ENCODE results near the gene TNFAIP2. TPM values are rescaled to one million over a fixed set of nuclear protein-coding genes. Genes with fewer than 3 reads are reported as not detected.

TNFAIP2 gene
- total RNA-seq, 1 experiment from 2014 or later, result not detected

DNA sequence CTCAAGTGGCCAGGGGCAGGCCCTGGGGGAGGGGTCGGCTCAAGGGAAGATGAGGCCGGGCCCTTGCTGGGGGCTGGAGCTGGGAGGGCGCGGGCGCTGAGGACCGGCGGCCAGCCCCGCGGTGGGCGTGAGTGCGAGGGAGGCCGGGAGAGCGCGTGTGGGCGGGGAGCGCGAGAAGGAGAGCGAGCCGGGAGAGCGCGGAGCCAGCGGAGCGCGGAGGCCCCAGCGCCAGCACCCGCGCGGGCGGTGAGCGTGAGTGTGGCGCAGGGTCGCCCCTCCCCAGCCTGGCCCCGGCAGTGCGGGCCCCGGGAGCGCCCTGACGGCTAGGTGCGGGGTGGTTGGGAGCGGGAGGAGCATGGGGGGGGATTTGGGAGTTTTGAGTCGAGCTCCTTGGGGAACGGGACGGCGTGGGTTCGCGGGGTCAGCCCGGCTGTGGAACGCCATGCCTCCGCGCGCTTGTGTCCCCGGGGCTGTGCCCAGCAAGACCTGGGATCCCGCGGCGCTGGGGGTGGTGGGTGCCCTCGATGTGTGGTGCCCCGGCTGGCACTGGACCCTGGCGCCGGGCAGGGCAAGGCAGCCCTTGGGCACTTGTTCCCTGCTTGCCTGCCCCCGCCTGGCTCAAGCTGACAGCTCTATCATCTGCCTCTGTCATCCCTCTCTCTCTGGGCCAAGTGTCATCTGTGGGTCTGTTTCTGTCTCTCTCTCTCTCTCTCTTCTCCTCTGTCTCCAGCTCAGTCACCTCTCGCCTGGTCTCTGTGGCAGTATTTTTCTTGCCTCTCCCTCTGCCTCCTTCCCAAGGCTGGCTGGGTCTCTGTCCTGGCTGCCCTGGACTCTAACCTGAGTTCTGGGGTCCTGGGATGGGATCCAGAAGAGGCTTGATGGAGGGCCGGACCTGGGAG is 39.0 kb upstream of the TNFAIP2 start, which contains the start of gene LBHD2:
Gene LBHD2 (plus strand): TSS at position 190 of the 899 bp plus-strand sequence. CDS start 1,803 bp downstream, outside the sequence.
- no peak within 1 kb of the TSS for H3K4me3 ChIP-seq (ENCODE audit: low read length)
- H3K4me1 ChIP-seq (ENCODE audit: low read length), result peaks cover 5% of the 10 kb centered on the region
- no peaks in the 10 kb centered on the region for H4K20me1 ChIP-seq (ENCODE audit: insufficient read depth, low read depth, low read length)
- no peaks in the 10 kb centered on the region for H3K36me3 ChIP-seq (ENCODE audit: insufficient read depth, low read length)
- no peaks in the 10 kb centered on the region for H3K79me2 ChIP-seq (ENCODE audit: low read length)
- H3K9me2 ChIP-seq (replicated peaks; ENCODE audit: insufficient read depth, low read length), result no peaks in the 10 kb centered on the region
- no peaks in the 10 kb centered on the region for H3K9me3 ChIP-seq (ENCODE audit: low read length)
- no peak within 1 kb of the TSS for H3K27ac ChIP-seq (ENCODE audit: low read length)
- no peak within 1 kb of the TSS for H2AFZ ChIP-seq (ENCODE audit: low read length)
- no peak within 1 kb of the TSS for H3K4me2 ChIP-seq (ENCODE audit: low read depth, low read length, poor library complexity, severe bottlenecking)
- no peaks in the 10 kb centered on the region for H3K27me3 ChIP-seq (ENCODE audit: low read length)
- no peak for DNase-seq
- no peak within 1 kb of the TSS for H3K9ac ChIP-seq (ENCODE audit: low read length)

GRCh38 chr14:103085106-103086091 is 37.9 kb upstream of the TNFAIP2 start:
- Histone ChIP-seq H3K79me2 (ENCODE audit: low read length) (no peaks in the 10 kb centered on the region), H3K4me3 (ENCODE audit: low read length) (no peak overlapping the region), H3K9me3 (ENCODE audit: low read length) (no peaks in the 10 kb centered on the region), H3K36me3 (ENCODE audit: insufficient read depth, low read length) (no peaks in the 10 kb centered on the region), H4K20me1 (ENCODE audit: insufficient read depth, low read depth, low read length) (no peaks in the 10 kb centered on the region), H3K4me1 (ENCODE audit: low read length) (peaks cover 6% of the 10 kb centered on the region), H2AFZ (ENCODE audit: low read length) (no peak overlapping the region), H3K27me3 (ENCODE audit: low read length) (no peaks in the 10 kb centered on the region), H3K9me2 (replicated peaks; ENCODE audit: insufficient read depth, low read length) (no peaks in the 10 kb centered on the region), H3K9ac (ENCODE audit: low read length) (no peak overlapping the region), H3K27ac (ENCODE audit: low read length) (no peak overlapping the region), H3K4me2 (ENCODE audit: low read depth, low read length, poor library complexity, severe bottlenecking) (no peak overlapping the region)
- DNase-seq, result no peak

GRCh38 chr14:103086771-103087342 is 36.4 kb upstream of the TNFAIP2 start:
- Histone ChIP-seq H3K79me2 (ENCODE audit: low read length) (no peaks in the 10 kb centered on the region), H3K4me3 (ENCODE audit: low read length) (no peak overlapping the region), H3K36me3 (ENCODE audit: insufficient read depth, low read length) (no peaks in the 10 kb centered on the region), H3K9ac (ENCODE audit: low read length) (no peak overlapping the region), H3K9me2 (replicated peaks; ENCODE audit: insufficient read depth, low read length) (no peaks in the 10 kb centered on the region), H3K4me1 (ENCODE audit: low read length) (peaks cover 15% of the 10 kb centered on the region), H3K4me2 (ENCODE audit: low read depth, low read length, poor library complexity, severe bottlenecking) (no peak overlapping the region), H3K9me3 (ENCODE audit: low read length) (no peaks in the 10 kb centered on the region), H2AFZ (ENCODE audit: low read length) (no peak overlapping the region), H3K27me3 (ENCODE audit: low read length) (no peaks in the 10 kb centered on the region; the same call in 1 of the 2 replicates), H3K27ac (ENCODE audit: low read length) (no peak overlapping the region), H4K20me1 (ENCODE audit: insufficient read depth, low read depth, low read length) (no peaks in the 10 kb centered on the region)
- DNase-seq, result no peak

DNA sequence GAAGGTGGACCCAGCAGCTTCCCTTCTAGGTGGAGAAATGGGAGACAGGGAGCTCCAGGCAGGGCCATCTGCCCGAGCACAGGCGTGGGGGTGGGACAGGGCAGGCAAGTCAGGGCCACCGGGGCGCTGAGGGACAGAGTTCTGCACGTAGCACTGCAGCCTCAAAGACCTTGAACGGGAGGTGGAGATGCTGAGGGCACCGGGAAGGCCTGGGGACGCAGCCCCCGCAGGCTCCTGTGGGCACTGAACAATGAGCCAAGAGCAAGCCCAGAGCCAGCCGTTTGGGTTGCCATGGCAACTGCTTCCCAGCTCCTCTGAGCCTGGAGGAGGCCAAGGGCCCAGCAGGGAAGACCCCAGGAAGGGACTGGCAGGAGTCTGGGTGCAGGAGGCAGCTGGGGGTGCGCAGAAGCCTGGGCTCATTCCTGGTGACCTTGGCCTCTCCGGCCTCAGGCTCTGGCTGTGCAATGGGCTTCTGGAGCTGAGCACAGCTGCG is 35.9 kb upstream of the TNFAIP2 start:
- H3K9me2 ChIP-seq (replicated peaks; ENCODE audit: insufficient read depth, low read length), result no peaks in the 10 kb centered on the region
- no peaks in the 10 kb centered on the region for H3K79me2 ChIP-seq (ENCODE audit: low read length)
- no peaks in the 10 kb centered on the region; the same call in 1 of the 2 replicates for H3K27me3 ChIP-seq (ENCODE audit: low read length)

DNA sequence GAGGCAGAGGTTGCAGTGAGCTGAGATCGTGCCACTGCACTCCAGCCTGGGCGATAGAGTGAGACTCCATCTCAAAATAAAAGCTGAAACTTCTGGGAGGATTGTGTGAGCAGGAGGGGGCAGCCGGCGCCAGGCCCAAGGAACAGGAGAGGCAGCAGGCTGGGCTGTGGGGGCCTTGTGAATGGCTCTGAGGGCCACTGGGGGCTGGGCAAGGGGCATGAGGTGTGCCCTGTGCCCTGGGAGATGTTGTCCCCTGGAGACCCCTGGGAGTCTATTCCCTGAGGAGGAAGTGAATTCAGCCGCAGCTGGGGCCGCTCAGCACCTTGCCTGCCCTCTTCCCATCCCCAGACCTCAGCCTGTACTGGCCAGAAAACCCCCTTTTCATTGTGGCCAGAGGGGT is 34.3 kb upstream of the TNFAIP2 start:
- Histone ChIP-seq H3K4me3 (ENCODE audit: low read length) (no peak overlapping the region), H2AFZ (ENCODE audit: low read length) (no peak overlapping the region), H4K20me1 (ENCODE audit: insufficient read depth, low read depth, low read length) (no peaks in the 10 kb centered on the region), H3K9me3 (ENCODE audit: low read length) (no peaks in the 10 kb centered on the region), H3K79me2 (ENCODE audit: low read length) (no peaks in the 10 kb centered on the region), H3K27ac (ENCODE audit: low read length) (no peak overlapping the region), H3K9me2 (replicated peaks; ENCODE audit: insufficient read depth, low read length) (no peaks in the 10 kb centered on the region), H3K27me3 (ENCODE audit: low read length) (no peaks in the 10 kb centered on the region; the same call in 1 of the 2 replicates), H3K9ac (ENCODE audit: low read length) (no peak overlapping the region), H3K4me1 (ENCODE audit: low read length) (peaks cover 16% of the 10 kb centered on the region), H3K36me3 (ENCODE audit: insufficient read depth, low read length) (no peaks in the 10 kb centered on the region), H3K4me2 (ENCODE audit: low read depth, low read length, poor library complexity, severe bottlenecking) (no peak overlapping the region)
- no peak for DNase-seq

More for the DNA sequence above, 35.9 kb upstream of the TNFAIP2 start:
- no peak for DNase-seq
- Histone ChIP-seq H4K20me1 (ENCODE audit: insufficient read depth, low read depth, low read length) (no peaks in the 10 kb centered on the region), H3K9ac (ENCODE audit: low read length) (no peak overlapping the region), H3K4me1 (ENCODE audit: low read length) (peaks cover 16% of the 10 kb centered on the region), H2AFZ (ENCODE audit: low read length) (no peak overlapping the region), H3K9me3 (ENCODE audit: low read length) (no peaks in the 10 kb centered on the region), H3K4me3 (ENCODE audit: low read length) (no peak overlapping the region), H3K4me2 (ENCODE audit: low read depth, low read length, poor library complexity, severe bottlenecking) (no peak overlapping the region), H3K36me3 (ENCODE audit: insufficient read depth, low read length) (no peaks in the 10 kb centered on the region), H3K27ac (ENCODE audit: low read length) (no peak overlapping the region)

DNA sequence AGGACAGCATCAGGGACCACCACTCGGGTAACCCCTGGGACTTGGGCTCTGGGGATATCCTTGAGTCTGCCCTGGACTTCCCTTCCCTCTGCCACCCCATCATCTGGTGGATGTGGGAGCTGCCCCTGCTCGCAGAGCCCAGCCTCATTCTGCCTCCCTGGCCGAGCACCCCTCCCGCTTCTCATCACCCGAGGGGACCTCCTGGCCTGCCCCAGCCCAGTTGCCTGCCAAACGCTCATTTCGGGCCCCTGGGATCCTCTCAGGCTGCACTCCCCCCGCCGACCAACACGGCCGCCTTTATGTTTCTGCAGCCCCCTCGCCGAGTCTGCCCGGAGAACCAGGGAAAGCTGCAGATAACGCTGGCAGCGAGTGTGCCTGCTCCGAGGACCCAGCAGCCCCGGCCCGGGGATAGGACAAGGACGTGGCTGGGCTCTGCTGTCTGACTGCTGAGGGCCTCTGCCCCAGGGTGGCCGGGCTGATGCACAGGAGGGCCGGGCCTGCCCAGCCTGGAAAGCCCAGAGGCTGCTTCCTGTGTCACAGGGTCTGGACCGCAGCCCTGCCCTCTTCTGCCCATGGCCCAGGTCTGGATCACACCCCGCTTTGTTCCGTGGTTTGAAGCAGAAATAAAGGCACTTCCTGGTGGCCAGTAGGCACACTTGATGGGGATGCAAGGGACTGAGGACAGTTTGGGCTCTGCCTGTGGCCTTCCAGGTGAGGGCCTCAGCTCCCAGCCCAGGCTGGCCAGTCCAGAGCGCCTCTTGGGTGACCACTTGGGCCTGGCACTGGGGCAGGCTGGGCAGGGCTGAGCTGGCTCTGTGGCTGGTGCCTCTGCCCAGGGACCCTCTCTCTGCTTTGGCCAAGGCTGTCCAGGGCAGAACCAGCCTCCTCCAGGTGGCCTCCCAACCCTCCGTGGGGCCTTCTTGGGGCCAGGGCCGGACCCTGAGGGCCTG is 33.6 kb upstream of the TNFAIP2 start:
- H3K9me2 ChIP-seq (replicated peaks; ENCODE audit: insufficient read depth, low read length), result no peaks in the 10 kb centered on the region
- peaks cover 16% of the 10 kb centered on the region for H3K4me1 ChIP-seq (ENCODE audit: low read length)

GRCh38 chr14:103090481-103091020 is 32.7 kb upstream of the TNFAIP2 start:
- no peaks in the 10 kb centered on the region for H3K9me3 ChIP-seq (ENCODE audit: low read length)
- H3K27me3 ChIP-seq (ENCODE audit: low read length), result no peaks in the 10 kb centered on the region; the same call in 1 of the 2 replicates
- no peaks in the 10 kb centered on the region for H3K79me2 ChIP-seq (ENCODE audit: low read length)
- H2AFZ ChIP-seq (ENCODE audit: low read length), result no peak overlapping the region
- peak overlapping the region; percentile 54 for H3K4me2 ChIP-seq (ENCODE audit: low read depth, low read length, poor library complexity, severe bottlenecking)
- no peaks in the 10 kb centered on the region for H3K36me3 ChIP-seq (ENCODE audit: insufficient read depth, low read length)
- H3K4me3 ChIP-seq (ENCODE audit: low read length), result no peak overlapping the region
- peaks cover 16% of the 10 kb centered on the region for H3K4me1 ChIP-seq (ENCODE audit: low read length)
- H3K9me2 ChIP-seq (replicated peaks; ENCODE audit: insufficient read depth, low read length), result no peaks in the 10 kb centered on the region
- 0 out of 2 replicates have a peak, but pooled peaks cover 3% of the 10 kb centered on the region for H4K20me1 ChIP-seq (ENCODE audit: insufficient read depth, low read depth, low read length)
- no peak overlapping the region for H3K27ac ChIP-seq (ENCODE audit: low read length)
- no peak for DNase-seq
- H3K9ac ChIP-seq (ENCODE audit: low read length), result no peak overlapping the region

More for the DNA sequence above, 33.6 kb upstream of the TNFAIP2 start:
- DNase-seq, result no peak
- Histone ChIP-seq H4K20me1 (ENCODE audit: insufficient read depth, low read depth, low read length) (no peaks in the 10 kb centered on the region), H3K9me3 (ENCODE audit: low read length) (no peaks in the 10 kb centered on the region), H3K27me3 (ENCODE audit: low read length) (no peaks in the 10 kb centered on the region; the same call in 1 of the 2 replicates), H3K4me3 (ENCODE audit: low read length) (no peak overlapping the region), H3K36me3 (ENCODE audit: insufficient read depth, low read length) (no peaks in the 10 kb centered on the region), H2AFZ (ENCODE audit: low read length) (no peak overlapping the region), H3K27ac (ENCODE audit: low read length) (no peak overlapping the region), H3K79me2 (ENCODE audit: low read length) (no peaks in the 10 kb centered on the region), H3K4me2 (ENCODE audit: low read depth, low read length, poor library complexity, severe bottlenecking) (no peak overlapping the region), H3K9ac (ENCODE audit: low read length) (no peak overlapping the region)

Data from Karpas-422 (cell line).